ENCODE data around the gene HMGXB3. TPM values are rescaled to one million over a fixed set of nuclear protein-coding genes. Genes with fewer than 3 reads are reported as not detected.

Gene HMGXB3
- total and polyA plus RNA-seq, 2 of the 13 experiments (the other 11 are each of a cell fraction or from before 2014, with no cell fraction given), result 18.8 to 23.8 TPM

DNA sequence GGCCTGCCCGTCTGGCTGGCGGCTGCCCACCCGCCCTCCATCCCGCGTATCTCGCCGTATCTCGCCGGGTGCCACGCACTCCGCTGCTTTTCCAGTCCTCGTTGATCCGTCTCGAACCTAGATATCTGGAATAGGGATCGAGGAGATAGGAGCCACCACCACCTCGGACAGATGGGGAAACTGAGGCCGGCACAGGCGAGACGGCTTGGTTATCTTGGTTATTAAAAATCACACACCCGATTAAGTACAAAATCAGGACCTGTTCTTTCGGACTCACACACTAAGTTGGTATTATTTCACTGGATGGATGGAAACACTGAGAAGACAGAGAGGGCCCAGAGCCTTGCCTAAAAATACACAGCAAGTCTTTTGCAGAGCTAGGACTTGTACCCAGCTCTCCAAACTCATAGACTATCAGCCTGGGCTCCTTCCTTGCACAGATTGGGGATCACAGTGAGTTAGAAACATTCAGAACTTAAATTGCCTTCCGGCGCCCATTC lies 39.3 kb upstream of the HMGXB3 start:
- POLR2A ChIA-PET, result interaction anchor here (1.0 to 3.4 kb wide), 7 partner anchors 8 to 509 kb away, joined by 3 to 17 read pairs (median 4); partner anchors contain the start of genes HMGXB3 and TIGD6
- Histone ChIP-seq H3K36me3 (replicated peaks in 1 of 2; ENCODE audit: control insufficient read depth in 1 of 2, insufficient read depth in 2 of 2, low read length in 2 of 2) (no peaks in the 10 kb centered on the region), H3K4me2 (ENCODE audit: low read depth, low read length) (peak overlapping the region; percentile 91), H2AFZ (ENCODE audit: low read length) (no peak overlapping the region), H4K20me1 (ENCODE audit: insufficient read depth, low read length) (no peaks in the 10 kb centered on the region), H3K9me3 (ENCODE audit: low read length) (no peaks in the 10 kb centered on the region), H3K79me2 (ENCODE audit: insufficient read depth, low read length) (no peaks in the 10 kb centered on the region), H3K27me3 (ENCODE audit: control insufficient read depth in 1 of 2, insufficient read depth in 2 of 2, low read length in 2 of 2) (no peaks in the 10 kb centered on the region), H3K4me1 (ENCODE audit: insufficient read depth, low read length) (peaks cover 55% of the 10 kb centered on the region), H3K27ac (ENCODE audit: extremely low read length, insufficient read depth, low read length) (no peak overlapping the region), H3K9ac (ENCODE audit: insufficient read depth, low read depth, low read length) (peak overlapping the region; percentile 55), H3K4me3 (replicated peaks in 1 of 3; ENCODE audit: insufficient read depth in 1 of 3, low read depth in 2 of 3, low read length in 3 of 3) (peak overlapping the region; percentile 51 to 77 (median 69); a peak in 5 of 6 replicates)
- CTCF ChIA-PET (ENCODE audit: low intra/inter-chr PET ratio, low total read pairs), result interaction anchor here (1.8 to 2.5 kb wide), 2 partner anchors 29 to 124 kb away, joined by 6 to 10 read pairs; no protein-coding TSS in a partner anchor
- ATAC-seq (no peak), FAIRE-seq (no peak), DNase-seq (ENCODE audit: low spot score) (no peak)
- in situ Hi-C loops (cut with HindIII; ENCODE audit: extremely low pct_ligation_motif_present, low pct_unique_long_range_greater_than_20kb) (no loop called here), intact Hi-C loops (cut with micrococcal nuclease; ENCODE audit: unreplicated experiment) (loop anchor here (2.0 kb wide), 1 partner anchor 30 kb away; no protein-coding TSS in a partner anchor)
- WGBS (ENCODE audit: low lambda C conversion rate), result 28% methylated on average over 10 of the region's 23 CpGs
- BruUV-seq (replicated peaks), result no TSS peak
- TF ChIP-seq, protein P1, sequence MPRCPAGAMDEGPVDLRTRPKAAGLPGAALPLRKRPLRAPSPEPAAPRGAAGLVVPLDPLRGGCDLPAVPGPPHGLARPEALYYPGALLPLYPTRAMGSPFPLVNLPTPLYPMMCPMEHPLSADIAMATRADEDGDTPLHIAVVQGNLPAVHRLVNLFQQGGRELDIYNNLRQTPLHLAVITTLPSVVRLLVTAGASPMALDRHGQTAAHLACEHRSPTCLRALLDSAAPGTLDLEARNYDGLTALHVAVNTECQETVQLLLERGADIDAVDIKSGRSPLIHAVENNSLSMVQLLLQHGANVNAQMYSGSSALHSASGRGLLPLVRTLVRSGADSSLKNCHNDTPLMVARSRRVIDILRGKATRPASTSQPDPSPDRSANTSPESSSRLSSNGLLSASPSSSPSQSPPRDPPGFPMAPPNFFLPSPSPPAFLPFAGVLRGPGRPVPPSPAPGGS (CRISPR knock-in tag; IDR thresholded peaks at IDR 0.05), result peak; percentile 24; the same call in 1 of the 2 replicates
- TF ChIP-seq, protein P2, sequence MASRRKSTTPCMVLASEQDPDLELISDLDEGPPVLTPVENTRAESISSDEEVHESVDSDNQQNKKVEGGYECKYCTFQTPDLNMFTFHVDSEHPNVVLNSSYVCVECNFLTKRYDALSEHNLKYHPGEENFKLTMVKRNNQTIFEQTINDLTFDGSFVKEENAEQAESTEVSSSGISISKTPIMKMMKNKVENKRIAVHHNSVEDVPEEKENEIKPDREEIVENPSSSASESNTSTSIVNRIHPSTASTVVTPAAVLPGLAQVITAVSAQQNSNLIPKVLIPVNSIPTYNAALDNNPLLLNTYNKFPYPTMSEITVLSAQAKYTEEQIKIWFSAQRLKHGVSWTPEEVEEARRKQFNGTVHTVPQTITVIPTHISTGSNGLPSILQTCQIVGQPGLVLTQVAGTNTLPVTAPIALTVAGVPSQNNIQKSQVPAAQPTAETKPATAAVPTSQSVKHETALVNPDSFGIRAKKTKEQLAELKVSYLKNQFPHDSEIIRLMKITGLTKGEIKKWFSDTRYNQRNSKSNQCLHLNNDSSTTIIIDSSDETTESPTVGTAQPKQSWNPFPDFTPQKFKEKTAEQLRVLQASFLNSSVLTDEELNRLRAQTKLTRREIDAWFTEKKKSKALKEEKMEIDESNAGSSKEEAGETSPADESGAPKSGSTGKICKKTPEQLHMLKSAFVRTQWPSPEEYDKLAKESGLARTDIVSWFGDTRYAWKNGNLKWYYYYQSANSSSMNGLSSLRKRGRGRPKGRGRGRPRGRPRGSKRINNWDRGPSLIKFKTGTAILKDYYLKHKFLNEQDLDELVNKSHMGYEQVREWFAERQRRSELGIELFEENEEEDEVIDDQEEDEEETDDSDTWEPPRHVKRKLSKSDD (CRISPR knock-in tag; IDR thresholded peaks at IDR 0.05; ENCODE audit: low read depth), result no peak
- TF ChIP-seq, protein P3, sequence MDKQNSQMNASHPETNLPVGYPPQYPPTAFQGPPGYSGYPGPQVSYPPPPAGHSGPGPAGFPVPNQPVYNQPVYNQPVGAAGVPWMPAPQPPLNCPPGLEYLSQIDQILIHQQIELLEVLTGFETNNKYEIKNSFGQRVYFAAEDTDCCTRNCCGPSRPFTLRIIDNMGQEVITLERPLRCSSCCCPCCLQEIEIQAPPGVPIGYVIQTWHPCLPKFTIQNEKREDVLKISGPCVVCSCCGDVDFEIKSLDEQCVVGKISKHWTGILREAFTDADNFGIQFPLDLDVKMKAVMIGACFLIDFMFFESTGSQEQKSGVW (CRISPR knock-in tag; IDR thresholded peaks at IDR 0.05; ENCODE audit: borderline replicate concordance), result 0 out of 2 replicates have a peak, but pooled peaks have one; percentile 61
- TF ChIP-seq SOX6 (IDR thresholded peaks at IDR 0.05) (no peak), SOX6 (CRISPR knock-in tag; IDR thresholded peaks at IDR 0.05) (0 out of 2 replicates have a peak, but pooled peaks have one; percentile 1)
